ENCODE results near the gene PLEKHA8. TPM values are rescaled to one million over a fixed set of nuclear protein-coding genes. Genes with fewer than 3 reads are reported as not detected.

The PLEKHA8 gene
- total RNA-seq, 2 experiments from 2014 or later: 11.0 to 31.7 TPM

DNA sequence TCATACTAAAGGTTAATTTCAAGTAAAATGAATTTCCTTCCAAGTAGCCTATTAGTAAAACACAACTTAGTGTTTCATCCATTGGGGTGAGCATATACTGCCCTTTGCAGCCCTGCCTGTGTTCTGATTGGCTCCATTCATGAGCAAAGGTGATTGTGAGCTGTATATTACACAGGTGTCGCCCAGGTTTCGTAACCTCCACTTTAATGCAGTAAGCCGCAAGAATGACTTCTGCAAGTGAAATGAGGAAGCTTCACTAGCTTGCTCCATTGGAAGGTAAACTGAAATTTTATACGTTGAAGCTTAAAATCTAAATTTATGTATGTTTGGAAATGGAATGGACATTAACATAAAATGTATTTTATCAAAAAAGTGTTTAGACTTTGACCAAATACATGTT, 131.0 kb downstream of the PLEKHA8 start:
- Histone ChIP-seq H3K4me1 (ENCODE audit: insufficient read depth, low read length, poor library complexity, severe bottlenecking) (peaks cover 41% of the 10 kb centered on the region), H3K4me3 (ENCODE audit: low read depth, low read length, poor library complexity, severe bottlenecking) (no peak overlapping the region), H3K9me2 (ENCODE audit: insufficient read depth, low read length) (no peaks in the 10 kb centered on the region), H2AFZ (ENCODE audit: low read length) (peak overlapping the region; percentile 22; the same call in 1 of the 2 replicates), H3K9me3 (ENCODE audit: low read length) (no peaks in the 10 kb centered on the region), H3K4me2 (ENCODE audit: low read length) (peak overlapping the region; percentile 36), H3K27ac (ENCODE audit: low read depth, low read length, poor library complexity, severe bottlenecking) (no peak overlapping the region), H3K36me3 (ENCODE audit: insufficient read depth, low read length) (no peaks in the 10 kb centered on the region), H3K79me2 (ENCODE audit: insufficient read depth, low read depth, low read length) (no peaks in the 10 kb centered on the region), H4K20me1 (ENCODE audit: insufficient read depth, low read length) (no peaks in the 10 kb centered on the region)
- intact Hi-C loops (cut with micrococcal nuclease; ENCODE audit: unreplicated experiment): no loop called here
- ChIA-PET CTCF (ENCODE audit: unreplicated experiment) (no interaction called here), POLR2A (interaction anchor here (0.5 to 0.9 kb wide), 2 partner anchors 40 to 172 kb away, joined by 3 read pairs; no protein-coding TSS in a partner anchor)
- TF ChIP-seq, protein P1, sequence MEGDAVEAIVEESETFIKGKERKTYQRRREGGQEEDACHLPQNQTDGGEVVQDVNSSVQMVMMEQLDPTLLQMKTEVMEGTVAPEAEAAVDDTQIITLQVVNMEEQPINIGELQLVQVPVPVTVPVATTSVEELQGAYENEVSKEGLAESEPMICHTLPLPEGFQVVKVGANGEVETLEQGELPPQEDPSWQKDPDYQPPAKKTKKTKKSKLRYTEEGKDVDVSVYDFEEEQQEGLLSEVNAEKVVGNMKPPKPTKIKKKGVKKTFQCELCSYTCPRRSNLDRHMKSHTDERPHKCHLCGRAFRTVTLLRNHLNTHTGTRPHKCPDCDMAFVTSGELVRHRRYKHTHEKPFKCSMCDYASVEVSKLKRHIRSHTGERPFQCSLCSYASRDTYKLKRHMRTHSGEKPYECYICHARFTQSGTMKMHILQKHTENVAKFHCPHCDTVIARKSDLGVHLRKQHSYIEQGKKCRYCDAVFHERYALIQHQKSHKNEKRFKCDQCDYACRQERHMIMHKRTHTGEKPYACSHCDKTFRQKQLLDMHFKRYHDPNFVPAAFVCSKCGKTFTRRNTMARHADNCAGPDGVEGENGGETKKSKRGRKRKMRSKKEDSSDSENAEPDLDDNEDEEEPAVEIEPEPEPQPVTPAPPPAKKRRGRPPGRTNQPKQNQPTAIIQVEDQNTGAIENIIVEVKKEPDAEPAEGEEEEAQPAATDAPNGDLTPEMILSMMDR (conservative IDR thresholded peaks at IDR 0.05; ENCODE audit: low read length): no peak
- no peak for TF ChIP-seq EZH2phosphoT487 (IDR thresholded peaks at IDR 0.05; ENCODE audit: borderline replicate concordance, low read depth, low read length)
- BruUV-seq (replicated peaks): no TSS peak
- peak; percentile 22 for DNase-seq (ENCODE audit: low spot score)

DNA sequence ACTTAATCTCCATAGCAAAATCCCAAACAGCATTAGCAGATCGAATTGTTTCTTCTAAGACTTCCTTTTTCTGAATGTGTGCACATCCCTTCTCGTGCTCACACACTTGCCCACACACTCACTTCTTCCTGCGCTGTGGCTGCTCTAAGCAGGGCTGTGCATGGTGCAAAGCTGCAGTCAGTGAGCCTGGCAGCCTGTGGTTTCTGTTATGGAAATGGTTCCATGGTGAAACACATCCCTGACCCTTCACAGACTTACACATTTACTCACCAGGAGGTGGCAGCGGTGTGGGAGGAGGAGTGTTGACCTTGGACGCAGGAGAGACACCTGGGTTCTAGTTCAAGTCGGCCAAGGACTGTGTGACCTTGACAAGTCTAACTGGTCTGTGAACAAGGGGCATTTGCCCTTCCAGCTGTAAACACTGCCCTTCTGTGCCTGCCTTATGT, 131.5 kb downstream of the PLEKHA8 start:
- Histone ChIP-seq H2AFZ (ENCODE audit: low read length) (peak overlapping the region; percentile 22; the same call in 1 of the 2 replicates), H3K36me3 (ENCODE audit: insufficient read depth, low read length) (no peaks in the 10 kb centered on the region), H3K9me2 (ENCODE audit: insufficient read depth, low read length) (no peaks in the 10 kb centered on the region), H3K4me1 (ENCODE audit: insufficient read depth, low read length, poor library complexity, severe bottlenecking) (peaks cover 42% of the 10 kb centered on the region), H3K4me3 (ENCODE audit: low read depth, low read length, poor library complexity, severe bottlenecking) (no peak overlapping the region), H3K4me2 (ENCODE audit: low read length) (peak overlapping the region; percentile 36), H3K9me3 (ENCODE audit: low read length) (no peaks in the 10 kb centered on the region), H3K79me2 (ENCODE audit: insufficient read depth, low read depth, low read length) (no peaks in the 10 kb centered on the region), H4K20me1 (ENCODE audit: insufficient read depth, low read length) (no peaks in the 10 kb centered on the region), H3K27ac (ENCODE audit: low read depth, low read length, poor library complexity, severe bottlenecking) (no peak overlapping the region)
- TF ChIP-seq, protein P1 (conservative IDR thresholded peaks at IDR 0.05; ENCODE audit: low read length): peak; percentile 63
- no peak for TF ChIP-seq EZH2phosphoT487 (IDR thresholded peaks at IDR 0.05; ENCODE audit: borderline replicate concordance, low read depth, low read length)
- no TSS peak for BruUV-seq (replicated peaks)
- ChIA-PET CTCF (ENCODE audit: unreplicated experiment) (no interaction called here), POLR2A (interaction anchor here (0.6 to 0.9 kb wide), 4 partner anchors 40 to 287 kb away, joined by 3 to 5 read pairs (median 3); no protein-coding TSS in a partner anchor)
- peak; percentile 55 for DNase-seq (ENCODE audit: low spot score)
- intact Hi-C loops (cut with micrococcal nuclease; ENCODE audit: unreplicated experiment): loop anchor here (5.0 kb wide), 1 partner anchor 288 kb away; no protein-coding TSS in a partner anchor

DNA sequence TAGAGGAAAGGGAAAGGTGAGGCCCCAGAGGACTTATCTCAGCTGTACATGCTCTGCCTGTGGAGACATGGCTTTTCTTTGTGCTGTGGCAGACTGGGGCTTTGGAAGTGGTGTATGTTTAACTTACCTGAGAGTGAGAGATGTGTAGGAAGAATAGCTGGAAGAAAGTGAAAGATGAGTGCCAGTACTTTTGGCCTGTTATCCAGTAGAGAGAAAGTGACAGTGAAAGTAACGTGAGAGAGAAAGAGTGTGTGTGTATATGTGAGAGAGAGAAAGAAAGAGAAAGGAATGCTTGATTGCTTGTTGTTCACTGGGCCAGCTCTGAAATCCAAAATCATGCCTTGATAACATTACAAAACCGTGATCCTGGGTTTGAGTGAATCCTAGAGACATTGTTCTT, 132.1 kb downstream of the PLEKHA8 start:
- Histone ChIP-seq H3K4me1 (ENCODE audit: insufficient read depth, low read length, poor library complexity, severe bottlenecking) (peaks cover 47% of the 10 kb centered on the region), H3K4me3 (ENCODE audit: low read depth, low read length, poor library complexity, severe bottlenecking) (no peak overlapping the region), H2AFZ (ENCODE audit: low read length) (peak overlapping the region; percentile 22; the same call in 1 of the 2 replicates), H3K9me3 (ENCODE audit: low read length) (no peaks in the 10 kb centered on the region), H3K79me2 (ENCODE audit: insufficient read depth, low read depth, low read length) (no peaks in the 10 kb centered on the region), H3K27ac (ENCODE audit: low read depth, low read length, poor library complexity, severe bottlenecking) (no peak overlapping the region), H3K4me2 (ENCODE audit: low read length) (peak overlapping the region; percentile 36; the same call in 1 of the 2 replicates), H3K9me2 (ENCODE audit: insufficient read depth, low read length) (no peaks in the 10 kb centered on the region), H4K20me1 (ENCODE audit: insufficient read depth, low read length) (no peaks in the 10 kb centered on the region), H3K36me3 (ENCODE audit: insufficient read depth, low read length) (no peaks in the 10 kb centered on the region)
- DNase-seq (ENCODE audit: low spot score): no peak
- no peak for TF ChIP-seq EZH2phosphoT487 (IDR thresholded peaks at IDR 0.05; ENCODE audit: borderline replicate concordance, low read depth, low read length)
- TF ChIP-seq, protein P1 (conservative IDR thresholded peaks at IDR 0.05; ENCODE audit: low read length): no peak
- POLR2A ChIA-PET: interaction anchor here (0.6 to 0.9 kb wide), 3 partner anchors 87 to 286 kb away, joined by 3 to 5 read pairs (median 3); no protein-coding TSS in a partner anchor
- intact Hi-C loops (cut with micrococcal nuclease; ENCODE audit: unreplicated experiment): loop anchor here (5.0 kb wide), 1 partner anchor 287 kb away; no protein-coding TSS in a partner anchor
- no TSS peak for BruUV-seq (replicated peaks)
- CTCF ChIA-PET (ENCODE audit: unreplicated experiment): no interaction called here
